ENCODE results near the gene RBM20.

RBM20 gene

GRCh38 chr10:110648692-110649346, 4.7 kb downstream of the RBM20 start:
- TF ChIP-seq CTCF (IDR thresholded peaks at IDR 0.05; ENCODE audit: extremely low read depth, insufficient read depth, missing control alignments): no peak
- in situ Hi-C loops (cut with MboI; ENCODE audit: low pct_unique_long_range_greater_than_20kb, low sequenced_read_pairs, unreplicated experiment): no loop called here
- no peak for DNase-seq (ENCODE audit: low spot score)

GRCh38 chr10:110649347-110650264, 5.5 kb downstream of the RBM20 start:
- in situ Hi-C loops (cut with MboI; ENCODE audit: low pct_unique_long_range_greater_than_20kb, low sequenced_read_pairs, unreplicated experiment): no loop called here
- no peak for DNase-seq (ENCODE audit: low spot score)
- TF ChIP-seq CTCF (IDR thresholded peaks at IDR 0.05; ENCODE audit: extremely low read depth, insufficient read depth, missing control alignments): no peak

DNA sequence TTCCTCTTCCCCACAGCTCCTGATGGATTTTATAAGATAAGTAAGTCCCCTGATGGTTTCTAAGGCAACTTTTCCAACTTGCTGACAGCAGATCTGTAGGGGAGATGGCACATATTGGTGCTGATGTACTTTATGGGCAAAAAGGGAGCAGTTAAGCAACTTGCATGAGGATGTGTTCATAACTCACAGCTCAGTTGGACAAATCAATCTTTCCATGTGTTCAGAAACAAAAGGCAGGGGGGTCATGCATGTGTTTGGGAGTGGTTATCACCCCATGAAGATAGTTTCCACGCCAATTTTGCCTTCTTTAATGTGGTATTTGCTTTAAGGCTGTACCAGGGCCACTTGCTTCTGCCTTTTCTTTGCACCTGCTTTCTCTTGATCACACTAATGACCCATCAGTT, 6.1 kb downstream of the RBM20 start:
- no peak for DNase-seq (ENCODE audit: low spot score)
- TF ChIP-seq CTCF (IDR thresholded peaks at IDR 0.05; ENCODE audit: extremely low read depth, insufficient read depth, missing control alignments): no peak
- in situ Hi-C loops (cut with MboI; ENCODE audit: low pct_unique_long_range_greater_than_20kb, low sequenced_read_pairs, unreplicated experiment): no loop called here

DNA sequence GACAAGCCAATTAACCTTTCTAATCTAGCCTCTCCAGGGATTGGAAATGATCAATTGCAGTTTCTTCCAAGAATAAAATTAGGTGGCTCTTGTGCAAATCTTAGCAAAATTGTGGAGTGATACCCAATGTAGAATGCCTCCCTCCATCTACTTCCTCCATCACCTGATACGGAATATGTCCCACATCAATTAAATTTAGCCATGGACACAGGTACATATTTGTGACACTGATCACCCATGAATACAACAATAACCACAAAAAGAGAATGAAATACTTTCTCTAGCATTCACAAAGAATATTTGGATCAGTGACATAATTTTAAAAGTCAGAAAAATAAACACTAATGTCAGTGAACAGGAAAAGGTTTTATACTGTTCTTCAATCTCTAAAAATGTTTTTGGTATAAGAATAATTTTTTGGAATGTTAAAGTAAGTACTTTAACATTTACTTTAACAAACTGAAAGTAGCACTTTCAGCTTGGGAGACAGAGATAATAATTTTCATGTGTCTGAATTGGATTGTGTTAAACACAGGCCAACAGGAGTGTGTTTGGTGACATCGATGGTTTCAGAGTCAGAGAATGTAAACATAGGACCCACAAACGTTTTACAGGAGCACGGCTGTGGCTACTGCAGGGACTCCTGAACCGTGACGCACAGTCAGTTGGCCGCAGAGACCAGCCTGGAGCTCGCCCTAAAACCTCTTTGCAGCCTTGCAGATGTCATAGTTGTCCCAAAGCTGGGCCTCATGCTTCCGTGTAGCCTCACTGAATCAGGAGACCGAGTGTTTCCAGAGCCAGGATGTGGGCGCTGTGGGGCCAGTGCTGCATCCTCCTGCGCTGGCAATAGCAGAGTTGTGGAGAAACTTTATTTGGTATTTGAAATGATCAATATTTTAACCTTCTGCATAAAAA, 7.2 kb downstream of the RBM20 start:
- no peak for TF ChIP-seq CTCF (IDR thresholded peaks at IDR 0.05; ENCODE audit: extremely low read depth, insufficient read depth, missing control alignments)
- in situ Hi-C loops (cut with MboI; ENCODE audit: low pct_unique_long_range_greater_than_20kb, low sequenced_read_pairs, unreplicated experiment): no loop called here
- peak; percentile 48 for DNase-seq (ENCODE audit: low spot score)

DNA sequence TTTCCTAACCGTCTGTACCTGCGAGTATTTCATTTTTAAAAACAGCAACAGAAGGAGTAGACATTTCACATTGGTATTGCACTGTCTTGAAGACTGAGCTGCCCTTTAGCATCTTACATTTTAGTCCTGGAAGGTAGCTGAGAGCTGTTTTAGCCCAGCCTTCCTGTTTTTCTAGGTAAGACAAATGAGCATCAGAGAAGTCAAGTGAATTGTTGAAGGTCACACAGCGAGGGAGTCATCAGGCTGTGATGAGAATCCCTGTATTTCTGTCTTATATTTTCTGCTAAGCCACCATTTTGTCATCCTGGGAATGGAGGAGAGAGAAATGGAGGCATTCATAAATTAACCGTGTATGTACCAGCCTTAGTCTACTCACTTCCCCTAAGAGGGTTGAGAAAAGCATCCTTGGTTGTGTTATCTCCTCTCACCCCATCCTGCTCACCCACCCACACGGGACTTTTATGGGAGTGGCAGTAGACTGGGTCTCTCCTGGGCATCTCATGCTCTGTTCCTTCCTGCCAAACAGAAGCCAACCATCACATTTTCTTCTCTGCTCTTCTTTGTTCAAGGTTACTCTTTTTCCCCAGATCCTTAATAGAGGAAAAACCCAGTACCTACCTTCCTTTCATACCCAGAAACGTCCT, 8.5 kb downstream of the RBM20 start:
- no peak for TF ChIP-seq CTCF (IDR thresholded peaks at IDR 0.05; ENCODE audit: extremely low read depth, insufficient read depth, missing control alignments)
- no peak for DNase-seq (ENCODE audit: low spot score)
- in situ Hi-C loops (cut with MboI; ENCODE audit: low pct_unique_long_range_greater_than_20kb, low sequenced_read_pairs, unreplicated experiment): no loop called here

- no peak for DNase-seq (ENCODE audit: low spot score)
- TF ChIP-seq CTCF (IDR thresholded peaks at IDR 0.05; ENCODE audit: extremely low read depth, insufficient read depth, missing control alignments): no peak
- in situ Hi-C loops (cut with MboI; ENCODE audit: low pct_unique_long_range_greater_than_20kb, low sequenced_read_pairs, unreplicated experiment): no loop called here
Observed at GRCh38 chr10:110655320-110655719, 11.2 kb downstream of the RBM20 start.
